WERI-Rb-1 (cell line): ENCODE data around the gene FARSB.

Experiments
- DNase-seq: peaks from one replicate; pipeline ENCODE4 v3.0.0-alpha.2; 2020
- H3K27ac ChIP-seq: fragments of 250-450 bp; sonication (Bioruptor Pico); 2 replicates; pipeline ENCODE4 v1.5.1; 2020; ENCODE audit warnings: mild to moderate bottlenecking, moderate library complexity
- H3K27me3 ChIP-seq: fragments of 250-450 bp; sonication (Bioruptor Pico); 2 replicates; pipeline ENCODE4 v1.5.1; 2021; ENCODE audit warnings: mild to moderate bottlenecking, low read depth, moderate library complexity; ENCODE audit not compliant: insufficient read depth, severe bottlenecking
- H3K36me3 ChIP-seq: fragments of 250-450 bp; sonication (Bioruptor Pico); 2 replicates; pipeline ENCODE4 v1.5.1; 2020; ENCODE audit warnings: mild to moderate bottlenecking, moderate library complexity
- H3K4me3 ChIP-seq: 2 replicates; pipeline ENCODE4 v1.5.1; 2011; ENCODE audit warnings: low read depth, mild to moderate bottlenecking, control low read depth, low read length
- H3K9me3 ChIP-seq: fragments of 250-450 bp; sonication (Bioruptor Pico); 2 replicates; pipeline ENCODE4 v1.5.1; 2021; ENCODE audit warnings: mild to moderate bottlenecking, moderate library complexity; ENCODE audit not compliant: severe bottlenecking
- CTCF ChIP-seq: IDR thresholded peaks from 2 replicates; pipeline ENCODE4 v1.5.1; 2011; ENCODE audit warnings: low read depth, mild to moderate bottlenecking, control low read depth, inconsistent platforms, low read length

FARSB gene

GRCh38 chr2:222683805-222684204, 27.9 kb upstream of the FARSB start:
- Histone ChIP-seq H3K4me3 (no peak overlapping the region), H3K9me3 (no peaks in the 10 kb centered on the region), H3K27me3 (no peaks in the 10 kb centered on the region), H3K36me3 (no peaks in the 10 kb centered on the region), H3K27ac (no peak overlapping the region)
- no peak for TF ChIP-seq CTCF
- DNase-seq, result no peak

GRCh38 chr2:222677981-222678380, 22.1 kb upstream of the FARSB start:
- DNase-seq, result no peak
- peak; percentile 14; the same call in 1 of the 2 replicates for TF ChIP-seq CTCF
- Histone ChIP-seq H3K9me3 (no peaks in the 10 kb centered on the region), H3K27me3 (no peaks in the 10 kb centered on the region), H3K4me3 (no peak overlapping the region), H3K36me3 (no peaks in the 10 kb centered on the region), H3K27ac (no peak overlapping the region)

- TF ChIP-seq CTCF, result no peak
- H3K9me3 ChIP-seq, result no peaks in the 10 kb centered on the region
- no peak overlapping the region for H3K27ac ChIP-seq
- DNase-seq, result peak; percentile 25
- H3K36me3 ChIP-seq, result no peaks in the 10 kb centered on the region
- no peak overlapping the region for H3K4me3 ChIP-seq
- H3K27me3 ChIP-seq, result no peaks in the 10 kb centered on the region
Measured at GRCh38 chr2:222673883-222674282, 18.0 kb upstream of the FARSB start.

GRCh38 chr2:222673273-222673672, 17.4 kb upstream of the FARSB start:
- Histone ChIP-seq H3K4me3 (no peak overlapping the region), H3K27ac (no peak overlapping the region), H3K36me3 (no peaks in the 10 kb centered on the region), H3K27me3 (no peaks in the 10 kb centered on the region), H3K9me3 (no peaks in the 10 kb centered on the region)
- DNase-seq, result no peak
- no peak for TF ChIP-seq CTCF

- TF ChIP-seq CTCF, result no peak
- no peak overlapping the region for H3K4me3 ChIP-seq
- no peaks in the 10 kb centered on the region for H3K36me3 ChIP-seq
- DNase-seq, result no peak
- no peak overlapping the region for H3K27ac ChIP-seq
- no peaks in the 10 kb centered on the region for H3K9me3 ChIP-seq
- H3K27me3 ChIP-seq, result no peaks in the 10 kb centered on the region
Measured at GRCh38 chr2:222672068-222672401, 16.1 kb upstream of the FARSB start.

- no peak within 1 kb of the TSS for H3K4me3 ChIP-seq
- no peaks in the 10 kb centered on the region for H3K27me3 ChIP-seq
- no peak for DNase-seq
- no peak within 1 kb of the TSS for H3K27ac ChIP-seq
- H3K9me3 ChIP-seq, result no peaks in the 10 kb centered on the region
- TF ChIP-seq CTCF, result no peak
- no peaks in the 10 kb centered on the region for H3K36me3 ChIP-seq
Measured at GRCh38 chr2:222671259-222672067, 15.6 kb upstream of the FARSB start, which contains the start of gene MOGAT1. MOGAT1 (plus strand) TSS chr2:222671658; CDS start chr2:222671786, 128 bp downstream.
